Left ventricle myocardium superior (tissue), 1 donor: ENCODE results near the gene TRIM9. TPM values are rescaled to one million over a fixed set of nuclear protein-coding genes. Genes with fewer than 3 reads are reported as not detected.
"Not testable (repeated sequence)": the region's sequence is repeated elsewhere in the genome, so short reads cannot be mapped to it uniquely, and the experiment has no call there.

Experiments used
- ATAC-seq: fragments of 200-7000 bp; cut with Tn5 transposase; one replicate; pipeline ENCODE4 v1.9.1; 2020; ENCODE audit warnings: mild to moderate bottlenecking, moderate library complexity
- DNase-seq: peaks from one replicate; pipeline ENCODE4 v3.0.0-alpha.2; 2020
- intact Hi-C: fragments of 100-400 bp; cut with micrococcal nuclease; formaldehyde crosslinking; loops from one replicate; pipeline ENCODE4 v1.11.0; 2022
- total RNA-seq: library from RNA; stranded (reverse); fragmentation: NEBNext Ultra II Directional; extraction: Animal tissue kit (Norgen Biotek cat#: 25700); gene quantifications from one replicate; pipeline ENCODE4 v1.2.1, GENCODE V29; 2021
- donor health status: DM: no; HTN: yes; CAD: no; lungs with severe emphysema.

The TRIM9 gene
- total RNA-seq, 1 donor from 2014 or later = 0.42 TPM

DNA sequence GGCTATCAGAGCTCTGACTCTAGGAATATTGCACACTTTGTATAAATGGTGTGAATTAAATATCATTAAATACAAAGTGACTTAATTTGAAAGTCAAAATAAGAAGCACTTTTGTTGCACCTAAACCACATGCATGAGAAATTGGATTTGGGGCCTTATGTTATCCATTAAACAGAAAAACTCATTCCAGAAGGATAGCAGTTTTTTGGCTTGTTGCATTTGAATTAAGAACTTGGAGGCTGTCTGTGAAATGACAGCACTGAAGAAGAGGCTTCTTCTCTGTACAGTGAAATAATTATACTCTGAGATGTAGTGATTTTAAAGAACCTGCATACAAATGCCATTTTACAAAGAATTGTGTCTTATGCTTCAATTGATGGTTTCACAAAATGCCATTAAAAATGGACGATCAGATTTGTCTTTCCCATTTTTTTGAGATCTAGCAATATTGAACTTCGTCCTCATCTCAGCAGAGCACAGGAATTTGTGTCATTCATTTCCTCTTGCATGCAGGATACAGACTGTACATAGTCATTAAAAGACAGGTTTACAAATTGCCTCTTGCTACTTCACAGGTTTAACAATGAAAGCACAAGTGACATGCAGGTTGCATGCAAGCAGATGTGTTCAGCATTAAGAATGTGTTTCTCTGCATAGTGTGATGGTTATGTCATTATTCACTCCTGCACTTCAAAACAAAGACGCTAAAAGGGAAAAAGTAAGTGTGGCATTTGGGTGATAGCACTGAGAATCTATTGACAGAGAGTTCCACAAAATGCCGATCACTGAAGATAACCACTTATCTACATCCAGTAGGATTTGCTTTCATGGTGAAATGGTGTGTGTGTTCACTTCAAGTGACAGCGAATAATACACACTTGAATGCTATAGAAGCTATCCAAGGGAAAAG, 114.7 kb downstream of the TRIM9 start:
- intact Hi-C loops = no loop called here
- DNase-seq (no peak), ATAC-seq (no peak)

DNA sequence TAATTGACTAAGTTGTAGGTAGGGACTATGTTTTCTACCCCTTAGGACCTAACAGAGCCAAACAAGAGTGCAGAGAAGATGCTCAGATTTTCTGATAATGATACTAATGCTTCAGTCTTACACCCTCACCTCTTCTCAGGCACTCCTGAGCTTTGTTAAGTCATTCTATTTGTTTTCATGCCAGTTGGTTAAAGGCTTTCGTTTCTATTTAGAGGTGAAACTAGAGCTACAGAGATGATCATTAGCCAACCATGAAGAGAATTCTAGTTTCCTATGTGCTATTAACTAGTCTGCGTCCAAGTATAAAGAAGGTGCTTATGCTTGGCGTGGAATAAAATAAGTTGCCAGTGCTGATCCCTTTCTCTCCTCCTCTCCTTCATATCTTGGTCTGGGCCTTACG, 116.0 kb downstream of the TRIM9 start:
- ATAC-seq (no peak), DNase-seq (no peak)
- intact Hi-C loops = no loop called here

DNA sequence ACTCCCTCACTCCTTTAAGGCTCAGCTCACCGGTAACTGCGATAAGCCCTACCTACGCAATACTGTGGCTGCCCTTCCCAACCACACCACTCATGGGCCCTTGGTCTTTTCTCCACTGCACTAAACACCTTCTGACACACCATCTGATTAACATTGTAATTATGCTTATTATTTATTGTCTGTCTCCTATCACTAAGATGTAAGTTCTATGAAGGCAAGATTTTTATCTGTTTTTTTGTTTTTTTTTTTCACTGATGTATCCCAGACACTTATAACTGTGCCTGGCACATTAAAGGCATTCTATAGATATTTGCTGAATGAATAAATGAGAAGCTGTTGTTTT, 116.4 kb downstream of the TRIM9 start:
- intact Hi-C loops = no loop called here
- DNase-seq (no peak), ATAC-seq (no peak)

DNA sequence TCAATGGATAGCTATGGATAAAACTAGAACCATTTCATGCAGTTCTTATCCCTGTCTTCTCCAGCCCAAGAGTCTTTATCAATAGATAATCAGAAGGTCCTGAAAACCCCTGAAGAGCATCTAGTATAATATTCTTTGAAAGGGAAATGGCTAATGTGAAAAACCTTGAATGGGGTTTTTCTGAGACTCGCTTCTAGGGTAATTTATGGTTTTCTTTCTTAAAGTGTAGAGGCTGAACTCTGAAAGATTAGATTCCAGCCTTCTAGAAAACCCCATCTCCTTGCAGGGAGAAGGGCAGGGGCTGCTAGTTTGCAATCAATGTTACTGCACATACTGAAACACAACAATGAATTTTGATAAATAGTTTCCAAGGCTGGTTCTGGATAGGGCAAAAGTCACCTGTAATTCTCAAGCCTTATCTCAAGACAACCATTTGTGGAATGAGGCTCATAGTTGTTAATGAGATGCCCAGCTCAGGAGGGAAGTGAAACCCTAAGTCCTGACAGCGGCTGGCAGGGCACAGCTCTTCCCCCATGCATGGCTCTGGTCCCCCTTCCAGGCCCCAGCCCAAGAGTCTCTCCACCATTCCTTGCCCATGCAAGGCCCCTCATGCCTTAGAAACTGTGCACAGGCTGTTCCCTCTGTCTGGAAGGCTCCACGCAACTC, 116.9 kb downstream of the TRIM9 start:
- DNase-seq = no peak
- ATAC-seq = no peak
- intact Hi-C loops = no loop called here

DNA sequence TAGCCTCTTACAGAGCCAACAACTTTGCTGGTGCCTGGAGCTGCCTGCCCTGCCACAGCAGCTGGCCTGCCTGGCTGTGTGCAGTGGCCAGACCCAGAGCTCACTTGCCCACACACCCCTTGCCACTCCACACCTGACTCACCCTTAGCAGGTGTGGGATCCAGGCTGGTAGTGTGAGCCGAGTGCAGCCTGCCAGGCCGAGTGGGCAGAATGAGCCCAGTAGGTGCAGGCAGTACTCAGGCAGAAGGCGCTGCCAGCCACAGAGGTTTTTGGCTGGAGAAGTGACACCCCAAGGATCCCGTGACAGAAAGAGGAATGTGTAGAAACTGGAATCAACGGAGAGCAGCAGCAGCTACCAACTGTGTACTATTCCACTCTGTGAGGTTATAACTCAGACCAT, 120.8 kb downstream of the TRIM9 start:
- no peak for DNase-seq
- ATAC-seq = peak; percentile 41
- intact Hi-C loops = no loop called here

DNA sequence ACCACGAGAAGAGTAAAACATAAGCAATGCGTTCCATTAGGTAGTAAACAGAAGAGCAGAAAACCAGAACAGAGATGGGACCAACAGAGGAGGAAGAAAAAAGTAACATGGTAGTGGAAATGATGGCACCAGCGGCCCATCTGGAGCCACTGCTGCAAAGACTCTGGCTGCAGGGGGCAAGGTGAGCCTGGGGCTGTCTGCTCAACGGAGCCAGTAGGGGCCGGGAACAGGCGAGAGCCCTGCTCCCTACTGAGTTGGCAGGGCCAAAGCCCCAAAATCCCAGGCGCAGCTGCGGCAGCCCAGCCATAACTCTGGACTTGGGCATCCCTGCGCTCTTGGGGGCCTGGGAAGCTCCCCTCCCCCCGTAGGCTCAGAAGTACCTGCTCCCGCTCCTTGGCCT, 122.2 kb downstream of the TRIM9 start:
- intact Hi-C loops = no loop called here
- no peak for ATAC-seq
- no peak for DNase-seq

DNA sequence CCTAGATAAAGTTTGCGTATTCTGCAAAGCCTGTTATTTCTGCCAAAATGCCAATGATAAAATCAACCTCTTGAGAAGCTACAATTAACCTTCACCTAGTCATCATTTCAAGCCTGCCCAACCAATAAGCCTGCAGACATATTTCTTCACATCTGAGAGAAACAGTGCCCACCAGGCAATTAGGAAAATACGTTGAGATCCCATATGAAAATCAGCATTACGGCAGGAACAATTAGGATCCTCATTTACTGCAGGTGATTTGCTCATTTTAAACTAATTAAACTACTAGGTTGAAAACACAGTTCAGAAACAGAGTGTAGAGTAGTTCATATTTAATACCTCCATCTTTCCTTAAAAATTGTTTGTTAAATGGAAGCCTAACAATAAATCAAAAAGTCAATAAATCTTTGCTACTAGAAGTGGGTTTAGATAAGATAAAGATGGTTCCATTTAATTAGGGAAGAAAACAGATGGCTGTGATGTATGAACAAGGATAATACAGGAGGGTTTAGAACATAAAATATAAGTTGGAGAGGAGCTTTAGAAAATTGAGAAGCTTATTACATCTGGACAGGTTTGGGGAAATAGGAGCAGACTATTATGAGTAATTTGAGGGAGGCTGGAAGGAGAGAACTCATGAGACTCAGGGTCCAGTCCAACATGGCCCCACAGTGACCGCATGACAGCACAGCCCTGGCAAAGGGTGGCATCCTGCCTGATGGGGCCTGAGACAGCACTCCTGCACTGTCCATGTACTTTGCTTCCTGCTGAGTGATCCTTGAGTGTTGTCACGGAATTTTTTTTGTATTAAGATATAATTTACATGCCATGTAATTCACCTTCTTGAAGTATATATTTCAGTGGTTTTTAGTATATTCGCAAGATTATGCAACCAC, 123.8 kb downstream of the TRIM9 start:
- intact Hi-C loops = no loop called here

DNA sequence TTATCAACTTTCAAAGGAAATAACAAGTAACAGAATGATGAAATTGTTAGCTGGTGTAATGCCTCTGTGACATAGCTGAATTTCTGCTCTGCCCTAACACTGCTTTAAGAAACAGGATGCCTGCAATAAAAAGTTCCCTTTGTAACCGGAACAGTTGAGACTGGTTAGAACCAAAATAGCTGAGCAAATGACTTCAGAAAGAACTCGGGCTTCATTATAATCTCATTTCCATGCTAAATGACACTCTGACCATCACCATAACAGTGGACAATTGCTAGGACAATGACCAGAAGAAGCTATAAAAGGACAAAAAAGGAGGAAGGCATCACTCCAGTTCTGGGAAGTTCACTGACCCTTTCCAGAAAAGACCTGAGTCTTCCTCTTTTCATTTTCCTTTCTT, 127.1 kb downstream of the TRIM9 start:
- no peak for DNase-seq
- intact Hi-C loops = loop anchor here (10.0 kb wide), 1 partner anchor 107 kb away; no protein-coding TSS in a partner anchor
- ATAC-seq = peak; percentile 53

More for the DNA sequence above, 123.8 kb downstream of the TRIM9 start:
- no peak for DNase-seq
- ATAC-seq = no peak

DNA sequence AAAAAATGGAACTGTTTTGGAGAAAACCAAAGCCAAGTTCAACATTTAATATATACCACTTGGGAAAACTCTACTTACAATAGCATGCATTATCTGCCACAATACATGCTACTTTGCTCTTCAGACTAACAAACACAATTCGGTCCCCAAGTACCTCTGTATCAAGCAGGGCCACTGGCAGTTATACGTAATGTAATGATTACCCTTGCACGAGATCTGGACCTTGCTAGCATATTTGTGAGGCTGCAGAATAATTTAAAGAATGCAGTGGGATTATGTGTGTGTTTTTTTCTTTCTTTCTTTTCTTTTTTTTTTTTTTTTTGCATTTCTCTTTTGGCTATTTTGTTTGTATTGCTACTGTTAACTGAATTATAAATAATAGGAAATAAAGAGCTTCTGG, 127.8 kb downstream of the TRIM9 start:
- intact Hi-C loops = loop anchor here (10.0 kb wide), 1 partner anchor 108 kb away; no protein-coding TSS in a partner anchor
- ATAC-seq (no peak), DNase-seq (no peak)

DNA sequence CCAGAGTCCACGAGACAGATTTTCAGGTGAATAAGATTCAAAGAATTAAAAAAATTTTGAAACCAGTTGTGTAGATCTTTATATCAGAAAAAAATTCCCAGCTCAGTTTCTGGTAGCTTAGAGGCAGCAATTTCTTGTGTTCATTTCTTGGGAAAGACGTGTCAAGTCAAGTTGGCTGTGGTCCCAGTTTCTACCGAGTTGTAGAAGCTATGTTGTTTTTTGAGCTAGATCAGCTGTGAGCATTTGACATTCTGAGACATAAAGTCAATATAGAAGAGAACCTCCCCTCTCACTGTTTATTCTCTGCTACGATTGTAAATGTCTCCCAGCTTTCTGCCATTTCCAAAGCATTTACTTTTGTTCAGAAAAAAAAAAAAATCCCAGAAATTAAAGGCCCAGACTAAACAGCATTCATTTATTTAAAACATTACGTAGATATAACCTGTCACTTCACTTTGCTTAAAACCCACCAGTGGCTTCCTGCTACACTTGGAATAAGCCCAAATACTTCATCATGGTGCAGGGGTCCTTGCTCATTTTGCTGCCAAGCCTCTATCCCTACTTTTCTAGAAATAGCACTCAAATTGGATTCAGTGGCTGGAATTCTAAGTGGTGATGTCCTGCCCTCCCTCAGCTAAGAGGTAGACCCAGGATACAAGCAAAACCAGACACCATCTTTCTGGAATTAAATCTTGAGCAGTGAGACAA, 130.1 kb downstream of the TRIM9 start:
- peak; percentile 17 for ATAC-seq
- no peak for DNase-seq
- intact Hi-C loops = loop anchor here (10.0 kb wide), 1 partner anchor 110 kb away; no protein-coding TSS in a partner anchor

DNA sequence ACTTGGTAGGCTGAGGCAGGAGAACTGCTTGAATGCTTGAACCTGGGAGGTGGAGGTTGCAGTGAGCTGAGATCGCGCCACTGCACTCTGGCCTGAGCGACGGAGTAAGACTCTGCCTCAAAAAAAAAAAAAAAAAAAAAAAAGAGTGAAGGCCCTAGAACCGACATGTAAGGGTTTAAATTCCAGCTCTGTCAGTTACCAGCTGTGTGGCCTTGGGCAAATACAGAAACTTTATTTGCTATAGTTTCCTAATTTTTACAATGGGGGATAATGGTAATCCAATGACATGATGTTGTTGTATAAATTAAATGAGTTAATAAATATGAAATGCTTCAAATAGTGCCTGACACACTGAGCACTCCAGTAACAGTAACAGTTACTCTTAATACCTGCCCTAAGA, 131.0 kb downstream of the TRIM9 start:
- ATAC-seq (no peak), DNase-seq (no peak)
- intact Hi-C loops = loop anchor here (10.0 kb wide), 1 partner anchor 111 kb away; no protein-coding TSS in a partner anchor

DNA sequence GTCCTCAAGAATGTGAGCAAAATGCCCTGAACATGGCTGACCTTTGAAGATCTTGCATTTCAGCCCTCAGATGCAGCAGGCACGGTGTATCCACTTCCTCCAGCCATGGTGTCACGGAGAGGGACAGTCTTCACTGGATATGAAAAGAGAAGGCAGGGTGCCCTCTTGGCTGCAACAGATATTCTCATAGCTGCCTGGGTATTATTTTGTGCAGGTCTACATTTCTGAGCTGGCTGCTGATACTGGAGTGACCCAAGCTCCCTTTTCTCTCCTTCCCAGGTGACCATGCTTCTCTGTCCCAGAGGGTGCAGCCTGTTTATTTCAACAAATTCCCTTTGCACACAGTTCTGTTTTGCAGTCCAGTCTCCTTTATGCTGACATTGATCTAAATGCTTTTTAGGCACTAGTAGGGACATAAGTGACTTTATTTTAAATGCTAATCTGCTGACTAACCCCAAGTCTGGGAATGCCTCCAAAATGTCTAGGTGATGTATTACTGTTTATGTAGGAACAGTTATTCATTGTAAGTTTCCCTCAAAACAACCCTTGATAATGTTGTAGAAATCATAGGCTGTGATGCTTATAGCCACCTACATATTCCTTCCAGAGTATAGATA, 133.2 kb downstream of the TRIM9 start:
- DNase-seq (no peak), ATAC-seq (no peak)
- intact Hi-C loops = loop anchor here (10.0 kb wide), 1 partner anchor 113 kb away; no protein-coding TSS in a partner anchor

DNA sequence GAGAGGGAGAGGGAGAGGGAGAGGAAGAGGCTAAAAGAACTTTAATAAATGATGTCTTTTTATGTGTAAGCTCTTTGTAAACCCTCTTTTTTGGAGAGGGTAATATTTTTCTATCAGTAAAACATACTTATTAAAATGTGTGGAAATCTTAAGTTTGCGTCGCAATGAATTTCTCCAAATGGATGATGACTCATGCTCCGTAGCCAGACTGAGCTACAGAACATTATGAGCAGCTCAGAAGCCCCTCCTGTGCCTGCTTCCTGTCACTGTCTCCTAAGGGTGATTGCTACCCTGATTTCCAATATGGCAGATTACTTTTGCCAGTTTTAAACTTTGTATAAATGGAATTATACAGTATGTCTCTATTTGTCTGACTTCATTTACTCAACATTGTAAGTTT, 137.6 kb downstream of the TRIM9 start:
- peak; percentile 28 for ATAC-seq
- DNase-seq = no peak
- intact Hi-C loops = loop anchor here (5.0 to 10.0 kb wide), 2 partner anchors 265 to 818 kb away; no protein-coding TSS in a partner anchor

DNA sequence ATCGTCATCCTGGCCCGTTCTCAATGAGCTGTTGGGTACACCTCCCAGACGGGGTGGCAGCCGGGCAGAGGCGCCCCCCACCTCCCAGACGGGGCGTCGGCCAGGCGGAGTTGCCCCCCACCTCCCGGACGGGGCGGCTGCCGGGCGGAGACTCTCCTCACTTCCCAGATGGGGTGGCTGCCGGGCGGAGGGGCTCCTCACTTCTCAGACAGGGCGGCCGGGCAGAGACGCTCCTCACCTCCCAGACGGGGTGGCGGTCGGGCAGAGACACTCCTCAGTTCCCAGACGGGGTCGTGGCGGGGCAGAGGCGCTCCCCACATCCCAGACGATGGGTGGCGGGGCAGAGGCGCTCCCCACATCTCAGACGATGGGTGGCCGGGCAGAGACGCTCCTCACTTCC, 138.5 kb downstream of the TRIM9 start:
- not testable (repeated sequence) for ATAC-seq, DNase-seq
- intact Hi-C loops = loop anchor here (5.0 to 10.0 kb wide), 2 partner anchors 266 to 818 kb away; no protein-coding TSS in a partner anchor

DNA sequence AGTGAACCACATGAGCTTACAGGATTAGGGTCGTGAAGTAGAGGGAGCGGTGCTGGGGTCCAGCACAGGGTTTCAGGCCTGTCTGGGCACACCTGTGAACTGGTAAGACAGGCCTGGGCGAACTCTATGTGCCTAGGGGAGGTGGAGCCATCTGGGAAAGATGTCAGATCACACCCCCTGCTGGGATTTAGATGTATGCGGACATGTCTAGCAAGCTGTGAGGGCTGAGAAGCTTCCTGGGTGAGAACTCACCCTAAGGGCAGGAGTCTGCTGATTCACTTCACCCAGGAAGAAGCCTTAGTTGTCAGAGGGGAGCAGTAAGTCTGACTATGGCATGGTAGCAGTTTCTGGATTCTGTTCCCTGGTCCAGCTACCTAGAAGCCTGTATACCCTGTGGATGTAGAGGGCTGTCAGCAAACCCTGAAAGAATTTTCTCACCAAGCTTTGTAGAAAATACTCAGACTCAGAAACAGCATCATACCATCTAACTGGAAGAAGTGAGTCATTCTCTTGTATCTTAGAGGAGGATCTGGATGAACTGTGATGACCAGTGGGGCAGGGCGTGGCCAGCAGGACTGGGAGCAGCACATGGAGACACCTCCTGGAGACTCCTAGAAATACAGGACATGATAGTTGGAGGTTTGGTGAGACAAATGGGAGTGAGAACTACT, 139.4 kb downstream of the TRIM9 start:
- ATAC-seq (peak; percentile 66), DNase-seq (peak; percentile 63)
- intact Hi-C loops = loop anchor here (5.0 to 10.0 kb wide), 2 partner anchors 267 to 819 kb away; no protein-coding TSS in a partner anchor

DNA sequence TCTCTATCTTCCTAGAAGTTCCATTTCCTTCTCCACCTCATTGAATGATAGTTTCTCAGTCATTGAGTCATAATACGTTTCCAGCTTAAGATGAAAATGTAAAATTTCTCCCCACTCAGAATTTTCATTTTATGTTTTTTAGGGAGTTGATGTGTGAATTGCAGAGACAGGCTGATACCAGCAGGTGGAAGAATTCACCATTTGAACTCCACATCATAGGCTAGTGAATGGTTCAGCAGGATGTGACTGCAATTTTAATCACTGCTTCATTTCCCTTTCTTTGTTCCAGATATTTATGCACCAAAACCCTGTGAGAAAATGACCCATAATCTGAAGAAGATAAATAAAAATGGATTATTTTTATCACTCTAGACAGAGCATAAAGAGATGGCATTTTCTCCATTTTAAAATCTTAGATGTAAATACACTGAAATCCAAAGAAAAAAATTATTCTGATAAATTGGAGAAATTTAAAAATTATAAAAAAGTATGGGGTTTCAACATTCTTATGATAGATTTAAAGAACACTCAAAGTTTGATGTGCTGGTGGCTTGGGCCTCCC, 140.0 kb downstream of the TRIM9 start:
- ATAC-seq (peak; percentile 75), DNase-seq (no peak)
- intact Hi-C loops = loop anchor here (5.0 to 10.0 kb wide), 2 partner anchors 267 to 820 kb away; no protein-coding TSS in a partner anchor

DNA sequence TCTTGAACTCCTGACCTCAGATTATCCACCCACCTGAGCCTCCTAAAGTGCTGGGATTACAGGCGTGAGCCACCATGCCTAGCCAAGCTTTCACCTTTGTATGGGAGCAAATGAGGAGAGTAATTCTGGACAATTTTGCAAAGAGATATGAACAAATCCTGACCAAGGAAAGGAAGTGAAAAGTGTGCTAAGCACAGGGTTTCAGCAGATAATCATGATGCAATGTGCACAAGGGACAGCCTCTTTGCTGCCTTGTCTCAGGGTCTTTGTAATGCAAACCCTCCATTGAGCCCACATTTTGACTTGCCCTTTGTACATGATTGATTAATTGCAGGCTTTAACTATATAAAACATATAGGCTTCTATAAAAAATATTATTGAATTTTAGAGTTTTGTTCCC, 141.4 kb downstream of the TRIM9 start:
- ATAC-seq (no peak), DNase-seq (no peak)
- intact Hi-C loops = loop anchor here (10.0 kb wide), 1 partner anchor 821 kb away; no protein-coding TSS in a partner anchor
